Hippocampal formation (tissue), 2 donors: ENCODE results near the gene STRA6.

Source experiments
- DNase-seq, 2 donors: peaks; one replicate each; lab custom pipeline; 2025; lab: John Stamatoyannopoulos, UW

STRA6 gene

DNA sequence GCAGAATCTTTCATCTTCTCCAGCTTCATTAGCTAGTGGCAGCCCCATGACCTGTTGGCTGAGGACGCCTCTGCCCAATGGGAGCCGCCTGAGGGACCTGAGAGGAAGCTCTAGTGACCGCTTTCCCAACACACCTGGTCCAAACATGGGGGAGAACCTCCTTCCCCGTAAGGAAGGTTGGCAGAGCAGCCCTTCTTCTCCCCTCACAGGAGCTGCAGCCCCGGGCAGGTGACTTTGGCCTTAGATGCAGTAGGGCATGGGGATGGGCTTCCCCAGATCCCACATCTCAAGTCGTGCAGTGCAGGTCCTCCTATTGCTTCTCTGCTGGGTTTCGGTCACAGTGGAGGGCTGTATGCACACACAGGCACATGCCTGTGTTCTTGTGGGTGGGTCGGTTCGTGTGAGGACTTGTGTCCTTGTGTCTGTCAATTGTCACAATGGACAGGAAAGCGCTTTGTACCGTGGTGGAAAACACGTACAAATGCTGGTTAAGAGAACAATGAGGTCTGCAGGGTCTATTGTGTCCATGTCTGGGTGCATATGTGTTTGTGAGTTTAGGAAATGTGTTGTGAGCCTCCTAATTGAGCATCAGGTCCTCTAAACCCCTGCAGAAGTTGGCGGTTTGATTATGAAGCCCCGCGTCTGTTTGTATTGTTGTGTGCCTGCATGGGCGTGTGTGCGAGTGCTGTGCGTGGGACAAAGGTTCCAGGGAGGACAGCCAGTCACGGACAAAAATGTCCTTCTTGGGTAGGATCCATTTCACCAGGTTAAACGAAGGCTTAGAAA lies 70.8 kb downstream of the STRA6 start:
- no peak for DNase-seq

GRCh38 chr15:74130849-74131627 lies 71.5 kb downstream of the STRA6 start:
- no peak for DNase-seq

DNA sequence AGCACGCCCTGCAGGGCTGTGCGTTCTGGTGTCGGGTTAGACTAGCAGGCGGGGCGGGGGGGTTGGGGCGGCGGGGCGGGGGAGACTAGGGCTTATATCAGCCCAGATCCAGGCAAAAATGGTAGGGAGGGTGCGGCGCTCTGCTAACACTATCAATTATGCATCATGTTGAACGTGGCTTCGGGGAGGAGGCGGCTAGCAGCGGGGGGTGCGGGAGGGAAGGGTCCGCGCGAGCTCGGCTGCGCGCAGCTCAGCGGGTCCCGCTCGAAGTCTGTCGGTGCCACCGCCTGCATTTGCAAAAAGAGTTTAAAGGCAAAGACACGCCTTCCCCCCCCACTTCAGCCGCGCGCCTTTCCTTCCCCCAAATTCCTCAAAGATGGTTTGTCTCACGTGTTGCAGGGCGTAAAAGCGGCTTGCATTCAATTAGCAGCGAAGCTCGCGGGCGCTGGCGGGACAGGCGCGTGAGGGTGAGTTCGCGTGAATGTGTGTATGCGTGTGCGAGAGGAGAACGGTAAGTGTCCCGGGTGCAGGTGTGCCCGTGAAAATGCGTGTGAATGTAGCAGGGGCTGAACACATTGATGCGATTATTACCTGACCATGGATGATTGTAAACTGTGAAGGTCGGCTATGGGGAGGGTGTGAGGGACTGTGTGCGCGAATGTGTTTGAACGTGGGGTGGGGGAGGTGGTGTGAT lies 72.3 kb downstream of the STRA6 start, which contains the start of gene ISLR2:
TSS of gene ISLR2 (plus strand) at position 432 of the 694 bp plus-strand sequence. CDS start 2,169 bp downstream, outside the sequence.
- DNase-seq = no peak

- no peak for DNase-seq
These were observed 72.9 kb downstream of the STRA6 start for GRCh38 chr15:74129586-74130154.
